Measurements from ENCODE around the gene OR2Z1. TPM values are rescaled to one million over a fixed set of nuclear protein-coding genes. Genes with fewer than 3 reads are reported as not detected.

OR2Z1 gene
- total and polyA plus RNA-seq, 2 of the 13 experiments (the other 11 are each of a cell fraction or from before 2014, with no cell fraction given): not detected

GRCh38 chr19:8680676-8681344 lies 40.6 kb upstream of the OR2Z1 start:
- Histone ChIP-seq H3K27me3 (ENCODE audit: control insufficient read depth in 1 of 2, insufficient read depth in 2 of 2, low read length in 2 of 2) (no peaks in the 10 kb centered on the region), H2AFZ (ENCODE audit: low read length) (no peak overlapping the region), H3K27ac (ENCODE audit: extremely low read length, insufficient read depth, low read length) (no peak overlapping the region), H4K20me1 (ENCODE audit: insufficient read depth, low read length) (no peaks in the 10 kb centered on the region), H3K4me3 (replicated peaks in 1 of 3; ENCODE audit: insufficient read depth in 1 of 3, low read depth in 2 of 3, low read length in 3 of 3) (no peak overlapping the region), H3K4me1 (ENCODE audit: insufficient read depth, low read length) (no peaks in the 10 kb centered on the region), H3K9ac (ENCODE audit: insufficient read depth, low read depth, low read length) (no peak overlapping the region), H3K36me3 (replicated peaks in 1 of 2; ENCODE audit: control insufficient read depth in 1 of 2, insufficient read depth in 2 of 2, low read length in 2 of 2) (no peaks in the 10 kb centered on the region), H3K4me2 (ENCODE audit: low read depth, low read length) (no peak overlapping the region), H3K79me2 (ENCODE audit: insufficient read depth, low read length) (no peaks in the 10 kb centered on the region), H3K9me3 (ENCODE audit: low read length) (peaks cover 7% of the 10 kb centered on the region; the same call in 1 of the 2 replicates)
- ChIA-PET POLR2A (no interaction called here), CTCF (ENCODE audit: low intra/inter-chr PET ratio, low total read pairs) (no interaction called here)
- 4% methylated on average over 5 of the region's 5 CpGs for WGBS (ENCODE audit: low lambda C conversion rate)
- ATAC-seq (no peak), DNase-seq (ENCODE audit: low spot score) (no peak), FAIRE-seq (no peak)
- intact Hi-C loops (cut with micrococcal nuclease; ENCODE audit: unreplicated experiment) (no loop called here), in situ Hi-C loops (cut with HindIII; ENCODE audit: extremely low pct_ligation_motif_present, low pct_unique_long_range_greater_than_20kb) (no loop called here)
- BruUV-seq (replicated peaks): no TSS peak
- TF ChIP-seq ZNF740 (CRISPR knock-in tag; IDR thresholded peaks at IDR 0.05): no peak
- no peak for TF ChIP-seq NPAS2 (CRISPR knock-in tag; IDR thresholded peaks at IDR 0.05; ENCODE audit: borderline replicate concordance)
- TF ChIP-seq RFXANK (CRISPR knock-in tag; IDR thresholded peaks at IDR 0.05): no peak
- TF ChIP-seq ELF1 (CRISPR knock-in tag; IDR thresholded peaks at IDR 0.05): no peak
- no peak for TF ChIP-seq HDAC2 (CRISPR knock-in tag; IDR thresholded peaks at IDR 0.05)
- no peak for TF ChIP-seq NFYC (CRISPR knock-in tag; IDR thresholded peaks at IDR 0.05)
- TF ChIP-seq FOXJ3 (CRISPR knock-in tag; IDR thresholded peaks at IDR 0.05; ENCODE audit: borderline replicate concordance): no peak
- no peak for TF ChIP-seq ZSCAN25 (CRISPR knock-in tag; IDR thresholded peaks at IDR 0.05)
- no peak for TF ChIP-seq NR0B2 (CRISPR knock-in tag; IDR thresholded peaks at IDR 0.05)
